KBM-7 (cell line): ENCODE data around the gene USP38.
A peak's percentile ranks its signal among the peaks of the same experiment; 100 is the strongest.
"Not testable (repeated sequence)": the region's sequence is repeated elsewhere in the genome, so short reads cannot be mapped to it uniquely, and the experiment has no call there.

Experiments
- DNase-seq: peaks from one replicate; pipeline ENCODE4 v3.0.0-alpha.2; 2015
- in situ Hi-C: fragments of 300-500 bp; cut with MboI; formaldehyde crosslinking; loops from 2 replicates; pipeline ENCODE4 v1.14.3; 2020; ENCODE audit warnings: low sequenced_read_pairs, low pct_unique_long_range_greater_than_20kb, mixed read lengths

Gene USP38

GRCh38 chr4:143203577-143203976, 18.9 kb downstream of the USP38 start:
- no peak for DNase-seq
- in situ Hi-C loops = loop anchor here (25.0 kb wide), 1 partner anchor 284 kb away; no protein-coding TSS in a partner anchor

GRCh38 chr4:143207555-143207954, 22.8 kb downstream of the USP38 start:
- peak; percentile 23 for DNase-seq
- in situ Hi-C loops = loop anchor here (25.0 kb wide), 1 partner anchor 280 kb away; no protein-coding TSS in a partner anchor

GRCh38 chr4:143212566-143212965, 27.8 kb downstream of the USP38 start:
- in situ Hi-C loops = loop anchor here (25.0 kb wide), 1 partner anchor 275 kb away; no protein-coding TSS in a partner anchor
- DNase-seq = no peak

GRCh38 chr4:143215873-143216272, 31.2 kb downstream of the USP38 start:
- in situ Hi-C loops = loop anchor here (25.0 kb wide), 1 partner anchor 271 kb away; no protein-coding TSS in a partner anchor
- DNase-seq = no peak

GRCh38 chr4:143224255-143224654, 39.5 kb downstream of the USP38 start:
- DNase-seq = no peak
- in situ Hi-C loops = loop anchor here (25.0 kb wide), 1 partner anchor 263 kb away; no protein-coding TSS in a partner anchor

GRCh38 chr4:143225167-143225566, 40.5 kb downstream of the USP38 start:
- no peak for DNase-seq

GRCh38 chr4:143230683-143231082, 46.0 kb downstream of the USP38 start:
- DNase-seq = no peak
- in situ Hi-C loops = no loop called here

More at GRCh38 chr4:143225167-143225566, 40.5 kb downstream of the USP38 start:
- in situ Hi-C loops = no loop called here

GRCh38 chr4:143232277-143232676, 47.6 kb downstream of the USP38 start:
- in situ Hi-C loops = no loop called here
- DNase-seq = no peak

- in situ Hi-C loops = no loop called here
- DNase-seq = no peak
Measured at GRCh38 chr4:143234153-143234552, 49.4 kb downstream of the USP38 start.

- in situ Hi-C loops, DNase-seq: not testable (repeated sequence)
Measured at GRCh38 chr4:143237195-143237594, 52.5 kb downstream of the USP38 start.

GRCh38 chr4:143240939-143241679, 56.4 kb downstream of the USP38 start:
- in situ Hi-C loops = no loop called here

GRCh38 chr4:143241892-143242291, 57.2 kb downstream of the USP38 start:
- no peak for DNase-seq
- in situ Hi-C loops = no loop called here

More at GRCh38 chr4:143240939-143241679, 56.4 kb downstream of the USP38 start:
- DNase-seq = no peak

- in situ Hi-C loops = no loop called here
- no peak for DNase-seq
Measured at GRCh38 chr4:143243041-143243440, 58.3 kb downstream of the USP38 start.

GRCh38 chr4:143246977-143247376, 62.3 kb downstream of the USP38 start:
- no peak for DNase-seq

GRCh38 chr4:143247866-143248265, 63.1 kb downstream of the USP38 start:
- no peak for DNase-seq
- in situ Hi-C loops = no loop called here

More at GRCh38 chr4:143246977-143247376, 62.3 kb downstream of the USP38 start:
- in situ Hi-C loops = no loop called here

GRCh38 chr4:143248827-143249226, 64.1 kb downstream of the USP38 start:
- in situ Hi-C loops = no loop called here
- DNase-seq = no peak

GRCh38 chr4:143250617-143251016, 65.9 kb downstream of the USP38 start:
- no peak for DNase-seq
- in situ Hi-C loops = no loop called here

- no peak for DNase-seq
- in situ Hi-C loops = no loop called here
Measured at GRCh38 chr4:143251348-143251747, 66.6 kb downstream of the USP38 start.

- in situ Hi-C loops = no loop called here
- no peak for DNase-seq
Measured at GRCh38 chr4:143251779-143252178, 67.1 kb downstream of the USP38 start.

GRCh38 chr4:143252478-143252877, 67.8 kb downstream of the USP38 start:
- no peak for DNase-seq
- in situ Hi-C loops = no loop called here

- no peak for DNase-seq
- in situ Hi-C loops = no loop called here
Measured at GRCh38 chr4:143253166-143253565, 68.4 kb downstream of the USP38 start.
